ENCODE data around the gene LSM2. TPM values are rescaled to one million over a fixed set of nuclear protein-coding genes. Genes with fewer than 3 reads are reported as not detected.

The LSM2 gene
- total and polyA plus RNA-seq, 9 of the 15 experiments (the other 6 are each of a cell fraction or from before 2014, with no cell fraction given), result 154 to 407 (median 223) TPM

GRCh38 chr6:31776989-31777666 is 29.6 kb downstream of the LSM2 start, which contains the start of gene VWA7 (continued):
- peak; percentile 76 for TF ChIP-seq PKNOX1 (IDR thresholded peaks at IDR 0.05)
- TF ChIP-seq FOXJ2 (tag; IDR thresholded peaks at IDR 0.05), result peak; percentile 54
- peak; percentile 94 for TF ChIP-seq TARDBP (IDR thresholded peaks at IDR 0.05)
- peak; percentile 100 for TF ChIP-seq EGR1 (conservative IDR thresholded peaks at IDR 0.05)
- peak; percentile 98 for TF ChIP-seq FOXP4 (CRISPR knock-in tag; IDR thresholded peaks at IDR 0.05; ENCODE audit: borderline replicate concordance)
- peak; percentile 91 for TF ChIP-seq MAFG (tag; conservative IDR thresholded peaks at IDR 0.05)
- TF ChIP-seq SUPT5H (IDR thresholded peaks at IDR 0.05), result peak; percentile 83
- TF ChIP-seq PRPF4 (IDR thresholded peaks at IDR 0.05; ENCODE audit: insufficient read depth, low read depth, low read length, poor library complexity, severe bottlenecking), result no peak
- TF ChIP-seq ZFX (CRISPR knock-in tag; IDR thresholded peaks at IDR 0.05), result peak; percentile 61; the same call in 1 of the 2 replicates
- TF ChIP-seq ZNF586 (CRISPR knock-in tag; conservative IDR thresholded peaks at IDR 0.05), result 0 out of 2 replicates have a peak, but pooled peaks have one; percentile 53
